HG03439 (cell line): ENCODE results near the gene MYO1E.
"Not testable (repeated sequence)": the region's sequence is repeated elsewhere in the genome, so short reads cannot be mapped to it uniquely, and the experiment has no call there.

Experiments
- ATAC-seq: cut with Tn5 transposase; IDR thresholded peaks from one replicate; pipeline ENCODE4 v1.9.1; 2021; ENCODE audit warnings: mild to moderate bottlenecking, moderate library complexity; ENCODE audit not compliant: unreplicated experiment

Gene MYO1E

DNA sequence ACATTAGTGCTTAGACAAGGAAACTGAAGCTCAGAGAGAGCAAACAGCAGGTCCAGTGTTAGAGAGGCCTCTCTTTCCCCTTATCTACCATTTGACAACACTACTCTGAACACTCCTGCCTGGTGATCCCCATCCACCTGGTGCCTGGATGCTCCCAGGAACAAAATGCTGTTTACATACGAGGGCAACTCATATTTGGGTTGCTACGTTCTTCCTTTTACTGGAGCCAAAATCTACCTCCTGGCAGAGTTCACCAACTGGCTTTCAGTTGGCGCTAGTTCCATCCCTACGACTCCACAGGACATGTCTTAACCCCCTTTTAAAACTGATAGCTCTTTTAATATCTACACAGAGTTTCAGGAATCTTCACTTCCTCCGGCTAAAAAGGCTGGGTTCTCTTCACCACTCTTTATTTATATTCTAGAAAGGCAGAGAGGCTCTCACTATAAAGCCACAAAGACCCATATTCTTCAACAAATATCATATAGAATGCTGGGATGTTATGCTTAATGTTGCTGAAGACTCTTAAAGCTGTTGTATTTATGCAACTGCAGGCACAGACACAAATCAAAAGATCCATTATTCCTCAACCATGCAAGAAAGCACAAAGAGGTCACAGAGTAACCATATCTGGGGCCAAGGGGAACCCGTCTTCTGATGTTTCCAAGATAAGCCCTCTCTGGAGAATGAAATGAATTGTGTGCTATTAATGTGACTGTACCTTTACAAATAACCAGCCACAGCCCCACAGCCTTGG, 219.8 kb downstream of the MYO1E start:
- no peak for ATAC-seq

DNA sequence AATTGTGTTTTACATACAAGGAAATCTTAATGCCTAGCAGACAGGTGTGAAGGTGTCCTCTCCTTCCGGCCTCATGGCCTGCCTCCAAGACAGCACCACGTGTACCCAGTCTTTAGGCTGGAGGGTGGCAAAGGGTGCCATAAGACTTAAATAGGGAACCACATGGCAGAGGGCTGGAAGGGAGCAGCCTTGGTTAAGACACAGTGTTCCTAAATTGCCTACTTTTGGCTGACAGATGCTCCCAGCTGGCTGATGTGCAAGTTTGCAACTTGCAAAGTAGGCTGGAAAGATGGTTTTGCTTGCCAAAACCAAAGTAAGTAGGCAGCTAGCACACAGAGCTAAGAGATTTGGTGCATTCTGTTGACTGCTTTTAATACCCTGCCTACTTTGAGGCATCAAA, 222.5 kb downstream of the MYO1E start:
- ATAC-seq, result no peak

DNA sequence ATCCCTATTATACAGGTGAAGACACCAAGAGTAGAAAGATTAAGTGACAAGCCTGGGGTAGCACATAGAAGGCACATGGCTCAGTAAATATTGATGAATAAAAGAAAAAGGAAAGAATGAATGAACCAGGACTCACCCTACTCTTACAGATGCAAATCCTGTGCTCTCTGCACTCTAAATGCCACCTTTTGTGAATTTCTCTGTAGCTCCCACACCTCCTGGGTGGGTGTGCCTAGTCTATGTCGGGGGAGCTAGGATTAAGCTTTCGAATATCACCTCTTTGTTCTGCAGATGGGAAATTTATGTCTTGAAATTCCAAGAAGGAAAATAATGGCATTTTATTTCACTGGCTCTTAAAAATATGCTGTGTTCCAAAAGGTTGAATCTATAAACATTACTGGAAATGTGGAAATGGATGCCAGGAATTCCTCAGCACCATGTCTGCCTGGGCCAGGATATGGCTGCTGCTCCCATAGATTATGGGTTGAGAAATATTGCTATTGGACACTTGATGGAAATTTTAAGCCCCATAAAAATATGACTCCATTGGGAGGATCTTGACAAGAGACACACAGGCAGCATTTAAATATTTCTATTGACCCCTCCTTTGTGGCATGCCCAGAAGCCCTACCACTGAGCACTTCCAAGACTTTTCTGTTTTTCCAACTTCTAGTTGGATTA, 224.4 kb downstream of the MYO1E start:
- ATAC-seq, result no peak

DNA sequence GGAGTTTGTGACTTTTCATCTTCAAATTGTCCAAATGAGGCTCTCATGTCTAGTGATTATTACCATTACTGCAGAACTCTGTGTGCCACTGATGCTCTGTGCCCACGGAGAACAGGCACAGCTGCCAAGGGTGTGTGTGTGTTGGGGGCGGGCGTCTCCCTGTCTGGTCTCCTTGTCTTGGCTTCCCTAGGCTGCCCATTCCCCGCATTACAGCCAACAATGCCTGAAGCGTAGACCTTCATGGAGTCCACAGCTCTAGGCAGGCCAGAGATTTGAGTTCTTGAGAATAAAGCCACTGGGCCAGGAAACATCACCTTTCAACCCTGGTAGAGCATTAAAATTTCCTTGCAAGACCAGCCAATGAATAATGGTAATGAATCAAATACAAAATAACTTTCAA, 225.0 kb downstream of the MYO1E start:
- no peak for ATAC-seq

DNA sequence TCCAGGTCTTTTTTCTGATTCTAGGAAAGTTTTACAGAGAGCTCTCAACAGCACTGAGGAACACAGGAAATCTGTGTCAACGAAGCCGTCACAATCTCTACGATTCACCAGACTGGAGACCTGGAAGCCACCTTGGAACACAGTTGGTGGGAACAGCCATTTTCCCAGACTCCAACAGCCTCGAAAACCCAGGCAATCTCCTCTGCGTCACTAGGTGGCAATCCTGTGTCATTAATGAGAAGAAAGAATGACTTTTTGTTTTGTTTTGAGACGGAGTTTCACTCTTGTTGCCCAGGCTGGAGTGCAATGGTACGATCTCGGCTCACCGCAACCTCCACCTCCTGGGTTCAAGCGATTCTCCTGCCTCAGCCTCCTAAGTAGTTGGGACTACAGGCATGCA, 228.1 kb downstream of the MYO1E start:
- not testable (repeated sequence) for ATAC-seq

DNA sequence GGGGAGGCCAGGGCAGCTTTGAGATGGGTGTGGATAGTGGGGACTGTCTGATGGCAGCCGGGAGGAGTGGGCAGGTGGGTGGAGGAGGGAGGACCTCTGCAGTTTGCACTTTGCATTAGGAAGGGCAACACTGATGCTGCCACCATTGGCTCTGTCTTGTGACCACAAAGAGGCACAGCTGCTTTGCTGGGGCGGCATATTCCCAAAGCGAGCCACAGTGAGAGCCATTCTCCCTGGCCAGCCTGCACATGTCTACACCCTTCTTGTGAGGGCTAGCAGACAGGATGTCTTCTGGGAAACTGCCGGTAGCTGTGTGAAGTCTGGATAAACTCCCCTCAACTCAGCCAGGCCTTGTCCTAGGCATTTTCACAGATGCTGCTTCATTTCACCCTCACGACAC, 229.4 kb downstream of the MYO1E start:
- ATAC-seq, result no peak

DNA sequence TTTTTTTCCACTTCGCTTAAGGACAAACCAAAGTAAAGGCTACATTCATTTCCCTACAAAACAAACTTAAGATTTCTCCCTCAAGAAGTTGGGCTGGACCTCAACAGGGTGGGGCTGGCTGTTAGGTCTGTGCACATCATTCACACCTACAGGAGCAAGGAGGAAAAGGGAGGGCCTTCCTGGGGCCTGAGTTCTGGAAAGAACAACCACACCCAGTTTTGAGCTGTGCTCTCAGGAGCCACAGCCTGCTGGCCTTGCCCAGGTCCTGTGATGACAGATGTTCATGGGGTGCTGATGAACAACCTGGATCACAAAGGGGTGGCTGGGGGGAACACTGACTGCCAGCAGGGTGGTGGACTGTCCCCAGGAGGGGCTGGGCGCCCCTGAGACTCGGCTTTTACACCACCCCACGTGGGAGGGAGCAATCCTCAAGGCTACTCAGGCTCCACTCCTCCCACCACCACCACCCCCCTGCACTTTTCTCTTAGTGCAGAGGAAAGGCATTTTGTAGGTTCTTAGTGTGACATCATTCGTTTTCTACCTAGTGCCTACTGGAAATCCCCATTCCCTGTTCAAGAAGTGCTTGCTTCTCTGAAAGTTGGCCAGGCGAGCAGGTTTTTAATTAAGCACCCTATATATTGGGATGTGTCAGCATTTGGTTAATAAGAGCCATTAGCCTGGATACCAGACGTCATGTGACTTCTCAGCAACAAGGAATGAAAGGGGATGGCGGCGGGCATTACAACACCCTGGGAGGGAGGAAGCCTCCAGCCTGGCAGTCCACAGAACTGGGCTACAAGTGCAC, 232.0 kb downstream of the MYO1E start:
- no peak for ATAC-seq

DNA sequence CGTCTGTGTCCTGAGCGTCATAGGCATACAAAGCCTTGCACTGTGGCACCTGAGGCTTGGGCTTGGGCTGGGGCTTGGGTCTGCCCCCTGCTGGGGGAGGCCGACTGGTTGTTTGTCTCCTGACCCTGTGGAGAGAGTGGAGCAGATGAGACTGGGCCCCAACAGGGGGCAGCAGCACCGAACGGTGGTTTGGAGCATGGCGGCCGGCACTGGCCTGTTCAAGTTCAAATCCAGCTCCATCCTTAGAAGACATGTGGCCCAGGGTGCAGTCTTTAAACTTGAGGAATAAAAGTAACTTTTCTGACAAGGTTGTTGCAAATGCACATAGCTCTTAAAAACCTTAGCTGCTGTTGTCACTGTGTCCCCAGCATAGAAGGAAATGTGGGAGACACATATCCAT, 234.4 kb downstream of the MYO1E start:
- peak; percentile 71 for ATAC-seq

DNA sequence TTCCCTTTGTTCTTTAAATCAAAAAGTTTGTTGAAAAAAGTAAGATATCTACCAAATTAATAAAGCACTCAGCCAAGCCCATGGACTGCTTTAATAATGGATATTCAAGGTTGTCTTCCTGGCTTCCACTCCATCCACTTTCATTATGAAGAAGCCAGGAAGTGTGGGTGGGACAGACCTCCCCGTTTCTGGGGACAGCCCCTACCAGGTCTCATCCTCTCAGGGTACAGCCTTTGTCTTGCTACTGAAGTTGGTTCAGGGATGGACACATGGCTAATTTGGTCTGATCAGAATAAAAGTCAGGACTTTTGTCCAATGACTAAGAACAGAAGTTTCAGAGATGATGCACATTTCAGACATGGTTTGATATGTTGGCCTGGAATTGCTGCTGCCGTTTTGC, 235.1 kb downstream of the MYO1E start:
- ATAC-seq, result no peak

DNA sequence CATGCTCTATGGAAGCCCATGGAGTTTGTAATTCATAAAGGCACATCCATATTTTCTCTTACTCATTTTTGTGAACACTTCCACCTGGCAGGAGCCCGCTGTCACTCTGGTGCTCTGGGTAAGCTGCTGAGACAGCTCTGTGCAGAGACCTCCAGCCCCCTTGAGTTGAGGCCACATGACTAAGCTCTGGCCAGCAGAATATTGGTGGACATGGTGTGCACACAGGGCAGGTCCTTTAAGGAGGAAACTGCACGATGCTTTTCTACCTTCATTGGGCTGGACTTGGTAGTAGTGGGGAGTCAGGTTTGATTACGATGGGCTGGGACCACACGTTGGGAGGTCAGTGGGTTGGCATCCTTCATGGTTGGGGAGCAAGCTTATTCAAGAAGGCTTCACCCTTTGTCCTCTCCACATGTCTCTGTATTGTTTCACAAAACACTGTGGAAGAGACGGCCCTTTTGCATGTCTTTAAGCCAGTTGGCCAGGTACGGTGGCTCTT, 238.7 kb downstream of the MYO1E start:
- no peak for ATAC-seq

DNA sequence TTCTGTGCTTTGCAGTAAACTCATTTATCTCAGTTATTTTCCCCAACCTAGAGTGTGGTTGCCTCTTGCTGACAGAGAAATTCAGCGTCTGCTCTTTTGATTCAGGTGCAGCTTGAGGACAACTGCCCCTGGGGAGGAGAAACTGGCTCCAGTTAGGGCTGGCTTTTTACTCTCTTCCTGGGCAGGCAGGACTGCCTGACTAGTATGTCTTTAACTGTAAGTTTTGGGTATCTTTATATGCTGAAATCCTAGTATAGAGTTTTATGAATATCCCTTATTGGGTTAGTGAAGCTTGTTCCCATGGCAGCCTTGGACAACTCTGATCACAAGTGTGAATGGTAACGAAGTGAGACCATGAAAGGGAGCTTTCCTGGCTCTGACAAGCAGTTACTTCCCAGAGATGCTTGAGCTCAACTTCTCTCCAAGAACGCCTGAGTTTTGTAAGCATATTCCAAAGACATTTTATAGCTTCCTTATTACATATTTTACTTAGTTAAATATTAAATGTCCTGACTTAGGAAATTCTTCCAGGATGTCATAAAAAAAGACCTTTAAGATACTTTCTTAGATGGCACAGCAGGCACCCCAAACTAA, 240.6 kb downstream of the MYO1E start:
- ATAC-seq, result no peak

DNA sequence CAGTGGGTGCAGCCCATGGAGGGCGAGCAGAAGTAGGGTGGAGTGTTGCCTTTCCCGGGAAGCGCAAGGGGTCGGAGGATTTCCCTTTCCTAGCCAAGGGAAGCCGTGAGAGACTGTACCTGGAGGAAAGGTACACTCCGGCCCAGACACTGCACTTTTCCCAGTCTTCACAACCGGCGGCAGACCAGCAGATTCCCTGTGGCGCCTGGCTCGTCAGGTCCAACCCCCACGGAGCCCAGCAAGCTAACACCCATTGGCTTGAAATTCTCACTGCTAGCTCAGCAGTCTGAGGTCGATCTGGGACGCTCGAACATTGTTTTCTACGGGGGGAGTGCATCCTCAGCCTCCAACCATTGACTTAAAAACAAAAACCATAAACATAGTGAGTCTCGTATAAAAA, 241.2 kb downstream of the MYO1E start:
- ATAC-seq, result no peak

DNA sequence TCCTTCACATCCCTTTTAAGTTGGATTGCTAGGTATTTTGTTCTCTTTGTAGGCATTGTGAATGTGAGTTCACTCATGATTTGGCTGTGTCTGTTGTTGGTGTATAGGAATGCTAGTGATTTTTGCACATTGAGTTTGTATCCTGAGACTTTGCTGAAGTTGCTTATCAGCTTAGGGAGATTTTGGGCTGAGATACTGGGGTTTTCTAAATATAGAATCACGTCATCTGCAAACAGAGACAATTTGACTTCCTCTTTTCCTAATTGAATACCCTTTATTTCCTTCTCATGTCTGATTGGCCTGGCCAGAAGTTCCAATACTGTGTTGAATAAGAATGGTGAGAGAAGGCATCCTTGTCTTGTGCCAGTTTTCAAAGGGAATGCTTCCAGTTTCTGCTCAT, 245.4 kb downstream of the MYO1E start:
- ATAC-seq, result not testable (repeated sequence)

DNA sequence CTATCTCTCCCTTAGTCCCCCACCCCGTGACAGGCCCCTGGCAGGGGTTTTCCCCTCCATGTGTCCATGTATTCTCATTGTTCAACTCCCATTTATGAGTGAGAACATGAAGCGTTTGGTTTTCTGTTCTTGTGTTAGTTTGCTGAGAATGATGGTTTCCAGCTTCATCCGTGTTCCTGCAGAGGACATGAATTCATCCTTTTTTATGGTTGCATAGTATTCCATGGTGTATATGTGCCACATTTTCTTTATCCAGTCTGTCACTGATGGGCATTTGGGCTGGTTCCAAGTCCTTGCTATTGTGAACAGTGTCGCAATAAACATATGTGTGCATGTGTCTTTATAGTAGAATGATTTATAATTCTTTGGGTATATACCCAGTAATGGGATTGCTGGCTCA, 247.0 kb downstream of the MYO1E start:
- ATAC-seq, result not testable (repeated sequence)

DNA sequence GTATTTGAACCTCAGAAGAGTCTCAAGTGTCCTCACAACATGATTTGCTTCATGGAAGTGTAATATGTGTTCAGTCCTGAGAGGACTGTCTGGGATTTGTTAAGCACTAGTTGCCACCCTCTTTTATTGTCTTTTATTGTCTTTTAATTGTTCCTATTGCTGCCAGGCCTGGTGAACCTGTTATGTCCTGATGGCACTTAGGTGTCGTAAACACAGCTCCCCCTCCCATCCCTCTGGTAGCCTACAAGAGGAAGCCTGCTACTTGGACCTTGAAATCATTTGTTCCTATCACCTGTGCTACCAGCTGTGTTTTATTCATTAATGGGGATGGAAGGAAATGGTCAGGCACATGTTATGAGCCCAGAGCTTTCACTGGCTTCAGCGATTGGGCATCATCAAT, 248.4 kb downstream of the MYO1E start:
- no peak for ATAC-seq

DNA sequence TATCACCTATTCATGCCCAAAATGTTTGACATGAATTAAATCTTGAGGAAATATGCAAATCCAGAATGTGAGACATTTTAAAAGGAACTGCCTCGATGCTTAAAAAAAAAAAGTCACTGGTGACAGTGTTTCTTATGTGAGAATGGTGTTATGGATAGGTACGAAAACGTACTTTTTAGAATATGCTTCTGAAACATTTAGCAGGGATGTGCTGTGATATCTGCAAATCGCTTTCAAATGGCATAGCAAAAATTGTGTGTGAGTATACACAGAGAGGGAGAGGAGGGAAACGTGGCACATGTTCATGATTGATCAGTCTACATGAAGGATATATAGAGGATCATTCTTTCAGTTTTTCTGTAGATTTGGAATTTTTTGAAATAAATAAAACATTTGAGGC, 251.7 kb downstream of the MYO1E start:
- no peak for ATAC-seq

DNA sequence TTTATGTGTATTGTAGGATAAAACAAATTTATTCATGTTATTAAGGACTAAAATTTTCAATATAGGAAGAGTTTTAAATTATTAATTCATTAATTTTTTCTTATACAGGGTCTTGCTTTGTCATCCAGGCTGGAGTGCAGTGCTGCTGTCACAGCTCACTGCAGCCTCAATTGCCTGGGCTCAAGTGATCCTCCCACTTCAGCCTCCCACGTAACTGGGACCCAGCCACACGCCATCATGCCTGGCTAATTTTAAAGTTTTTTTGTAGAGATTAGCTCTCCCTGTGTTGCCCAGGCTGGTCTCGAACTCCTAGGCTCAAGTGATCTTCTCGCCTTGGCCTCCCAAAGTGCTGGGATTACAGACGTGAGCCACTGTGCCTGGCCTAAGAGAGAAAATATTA, 253.0 kb downstream of the MYO1E start:
- no peak for ATAC-seq

DNA sequence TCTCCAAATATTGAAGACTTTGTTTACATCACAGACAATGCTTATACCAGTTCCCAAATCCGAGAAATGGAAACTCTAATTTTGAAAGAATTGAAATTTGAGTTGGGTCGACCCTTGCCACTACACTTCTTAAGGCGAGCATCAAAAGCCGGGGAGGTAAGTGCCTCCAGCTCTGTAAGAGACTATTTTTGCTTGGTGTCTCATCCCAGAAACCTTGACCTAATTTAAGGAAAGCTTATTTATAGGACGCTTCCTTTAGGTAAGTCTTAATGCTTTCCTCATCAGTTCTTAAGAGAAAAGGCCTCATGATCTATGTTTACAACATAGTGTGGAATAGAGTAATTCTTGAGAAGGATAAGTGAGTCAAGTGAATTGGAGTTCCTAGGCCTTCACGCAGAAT, 255.9 kb downstream of the MYO1E start:
- no peak for ATAC-seq

DNA sequence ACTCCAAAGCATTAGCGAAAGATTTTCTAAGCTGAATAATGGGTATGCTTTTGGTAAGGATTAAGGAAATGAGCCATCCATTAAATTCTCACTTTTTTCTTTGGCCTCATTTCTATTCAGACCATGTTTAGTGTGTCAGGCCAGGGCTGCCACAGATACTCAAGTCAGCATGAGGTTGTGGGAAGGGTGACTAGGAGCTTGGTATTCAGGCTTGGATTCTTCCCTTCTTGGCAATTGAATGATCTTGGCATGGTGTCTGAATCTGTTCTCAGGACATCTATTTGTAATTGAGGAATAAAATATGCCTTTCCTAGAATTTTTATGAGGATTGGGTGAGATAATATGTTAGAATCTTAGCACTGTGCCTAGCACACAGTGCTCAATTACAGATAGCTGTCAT, 256.5 kb downstream of the MYO1E start:
- ATAC-seq, result no peak

DNA sequence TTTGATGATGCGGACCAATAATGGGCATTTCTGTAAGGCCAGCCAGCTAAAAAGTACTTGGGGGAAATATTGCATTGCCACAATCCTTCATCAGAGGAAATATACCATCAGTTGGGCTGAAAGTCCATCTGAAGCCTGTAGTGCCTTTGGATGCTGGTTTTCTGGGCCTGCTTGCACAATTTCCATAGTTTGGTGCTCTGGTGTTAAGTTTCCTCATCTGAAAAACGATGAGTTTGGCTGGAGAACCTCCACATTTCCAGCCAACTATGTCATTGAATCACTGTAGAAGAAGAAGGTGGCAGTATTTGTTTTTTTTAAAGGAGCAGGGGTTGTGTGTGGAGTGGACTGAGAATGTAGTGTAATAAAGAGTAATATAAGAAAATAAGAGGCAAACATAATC, 257.6 kb downstream of the MYO1E start:
- ATAC-seq, result no peak

DNA sequence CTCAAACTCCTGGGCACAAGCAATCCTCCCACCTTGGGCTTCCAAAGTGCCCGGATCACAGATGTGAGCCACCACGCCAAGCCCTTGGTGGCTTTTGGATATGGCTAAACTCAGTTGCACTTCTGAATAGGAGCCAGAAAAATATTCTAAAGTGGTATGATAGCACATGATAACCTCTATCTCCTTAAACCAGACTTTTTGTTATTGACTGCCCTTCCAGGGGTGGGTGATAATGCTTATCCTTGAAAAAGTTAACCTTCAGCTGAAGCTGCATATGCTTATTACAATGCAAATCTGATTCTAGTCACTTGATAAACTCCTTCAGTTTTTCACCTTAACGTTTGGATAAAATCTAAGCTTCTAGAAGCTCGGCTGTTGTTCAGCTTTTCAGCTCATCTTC, 261.4 kb downstream of the MYO1E start:
- no peak for ATAC-seq
